GM12878 (cell line): ENCODE measurements around the gene PHYH. TPM values are rescaled to one million over a fixed set of nuclear protein-coding genes. Genes with fewer than 3 reads are reported as not detected.

Experiments used
- ATAC-seq: fragments of 200-7000 bp; cut with Tn5 transposase; 3 replicates; pipeline ENCODE4 v1.9.1; 2020; ENCODE audit warnings: mild to moderate bottlenecking, moderate library complexity
- BruUV-seq: library from RNA; stranded (reverse); fragments of 400-500 nt; replicated peaks from 2 replicates; lab custom pipeline; 2021; lab: Mats Ljungman, UMichigan
- CTCF ChIA-PET: fragments of 300-600 bp; sonication (Branson Sonifier 250); formaldehyde crosslinking; extraction: SDS; loops from one replicate; lab custom pipeline; 2021; ENCODE audit warnings: inconsistent platforms; lab: Yijun Ruan, JAX
- POLR2A ChIA-PET: fragments of 350-600 bp; formaldehyde crosslinking; extraction: SDS; loops from one replicate; lab custom pipeline; 2021; ENCODE audit warnings: inconsistent platforms; lab: Charles Lee
- RAD21 ChIA-PET: fragments of 300-600 bp; sonication (Branson Sonifier 250); formaldehyde crosslinking; loops from one replicate; lab custom pipeline; 2023; ENCODE audit warnings: antibody characterized with exemption; ENCODE audit not compliant: unreplicated experiment; lab: Charles Lee
- SMC1A ChIA-PET: fragments of 300-600 bp; sonication (Branson Sonifier 250); formaldehyde crosslinking; loops from one replicate; lab custom pipeline; 2023; ENCODE audit not compliant: unreplicated experiment, uncharacterized antibody; lab: Charles Lee
- DNase-seq: peaks from one replicate; pipeline ENCODE4 v3.0.0-alpha.2; 2011; ENCODE audit warnings: low read depth, low spot score
- FAIRE-seq: peaks from 3 replicates; lab custom pipeline; 2011; peaks lifted over from hg19 to GRCh38; lab: Jason Lieb, UNC
- H2AFZ ChIP-seq: 2 replicates; pipeline ENCODE4 v1.6.0; 2011; ENCODE audit warnings: low read depth, low read length, control low read depth; ENCODE audit not compliant: control insufficient read depth
- H3K27ac ChIP-seq: 2 replicates; pipeline ENCODE4 v1.5.1; 2011; ENCODE audit warnings: control low read depth; ENCODE audit not compliant: control insufficient read depth, insufficient read depth
- H3K27me3 ChIP-seq, 2 experiments: replicated peaks in 1 of 2; 2 replicates each; pipeline versions ENCODE4 v1.6.0 to v1.6.1; 2011; ENCODE audit warnings: low read length in 1 of 2; ENCODE audit not compliant: control insufficient read depth in 2 of 2, insufficient read depth in 2 of 2
- H3K36me3 ChIP-seq, 2 experiments: 2 replicates each; pipeline ENCODE4 v1.5.1; 2011; ENCODE audit warnings: low read length in 1 of 2; ENCODE audit not compliant: control insufficient read depth in 2 of 2, insufficient read depth in 2 of 2
- H3K4me1 ChIP-seq: 2 replicates; pipeline ENCODE4 v1.6.1; 2011; ENCODE audit warnings: mild to moderate bottlenecking, low read length, moderate library complexity, mixed read lengths; ENCODE audit not compliant: control insufficient read depth, insufficient read depth
- H3K4me2 ChIP-seq: 2 replicates; pipeline ENCODE4 v1.6.0; 2011; ENCODE audit warnings: control low read depth; ENCODE audit not compliant: control insufficient read depth, insufficient read depth
- H3K4me3 ChIP-seq: fragments of 200-600 bp; sonication (generic); 2 replicates; pipeline ENCODE4 v1.5.1; 2016
- H3K79me2 ChIP-seq: 2 replicates; pipeline ENCODE4 v1.6.0; 2011; ENCODE audit warnings: low read length; ENCODE audit not compliant: control insufficient read depth, insufficient read depth
- H3K9ac ChIP-seq: 2 replicates; pipeline ENCODE4 v1.8.0; 2011; ENCODE audit warnings: low read length, control low read depth, mixed read lengths; ENCODE audit not compliant: control insufficient read depth, insufficient read depth
- H3K9me3 ChIP-seq: replicated peaks from 3 replicates; pipeline ENCODE4 v1.5.1; 2011; ENCODE audit warnings: mild to moderate bottlenecking, low read length; ENCODE audit not compliant: control insufficient read depth, insufficient read depth
- H4K20me1 ChIP-seq: 2 replicates; pipeline ENCODE4 v1.6.0; 2011; ENCODE audit not compliant: control insufficient read depth, insufficient read depth
- BCL3 ChIP-seq: IDR thresholded peaks from 2 replicates; pipeline ENCODE4 v1.6.1; 2011; ENCODE audit warnings: borderline replicate concordance, low read depth, mild to moderate bottlenecking, moderate library complexity, low read length; ENCODE audit not compliant: insufficient read depth, poor library complexity, severe bottlenecking
- EED ChIP-seq: sonication (generic); IDR thresholded peaks from 2 replicates; pipeline ENCODE4 v1.6.1; 2016; ENCODE audit warnings: antibody characterized with exemption, low read depth
- ETV6 ChIP-seq, 2 experiments: fragments of 450-650 bp in 1 of 2; IDR thresholded peaks in 1 of 2; conservative IDR thresholded peaks in 1 of 2; 2 replicates each; pipeline ENCODE4 v1.6.1; 2014; ENCODE audit warnings: antibody characterized with exemption in 1 of 2, borderline replicate concordance in 1 of 2, low read depth in 1 of 2, mild to moderate bottlenecking in 1 of 2, moderate library complexity in 1 of 2
- GABPA ChIP-seq: IDR thresholded peaks from 2 replicates; pipeline ENCODE4 v1.6.1; 2014; ENCODE audit warnings: antibody characterized with exemption, low read depth, mild to moderate bottlenecking, inconsistent platforms
- HSF1 ChIP-seq: fragments of 150-350 bp; IDR thresholded peaks from 2 replicates; pipeline ENCODE4 v1.6.1; 2014; ENCODE audit warnings: mild to moderate bottlenecking, low read depth, low read length
- IKZF1 ChIP-seq: fragments of 450-650 bp; conservative IDR thresholded peaks from 2 replicates; pipeline ENCODE4 v1.6.1; 2017; ENCODE audit warnings: antibody characterized with exemption, mild to moderate bottlenecking
- MYC ChIP-seq: IDR thresholded peaks from 2 replicates; pipeline ENCODE4 v1.6.1; 2011; ENCODE audit warnings: mild to moderate bottlenecking, low read length, moderate library complexity, inconsistent platforms; ENCODE audit not compliant: insufficient read depth, insufficient replicate concordance, insufficient read length, severe bottlenecking
- NFIC ChIP-seq: IDR thresholded peaks from 2 replicates; pipeline ENCODE4 v1.6.1; 2012; ENCODE audit warnings: low read depth, mild to moderate bottlenecking, inconsistent platforms, low read length, moderate library complexity
- NFXL1 ChIP-seq: fragments of 450-650 bp; IDR thresholded peaks from 2 replicates; pipeline ENCODE4 v1.6.1; 2017; ENCODE audit warnings: antibody characterized with exemption, mild to moderate bottlenecking, borderline replicate concordance
- POLR2AphosphoS5 ChIP-seq: IDR thresholded peaks from 2 replicates; pipeline ENCODE4 v1.6.1; 2011; ENCODE audit warnings: mild to moderate bottlenecking, low read length, inconsistent platforms
- RB1 ChIP-seq: fragments of 450-650 bp; formaldehyde crosslinking; IDR thresholded peaks from 2 replicates; pipeline ENCODE4 v1.6.1; 2017; ENCODE audit warnings: mild to moderate bottlenecking, borderline replicate concordance
- RBBP5 ChIP-seq: fragments of 200-600 bp; sonication (generic); conservative IDR thresholded peaks from 2 replicates; pipeline ENCODE4 v1.6.1; 2016
- RCOR1 ChIP-seq: conservative IDR thresholded peaks from 2 replicates; pipeline ENCODE4 v1.6.1; 2012; ENCODE audit warnings: low read depth, low read length, improper control_type of control experiment
- YBX1 ChIP-seq: fragments of 450-650 bp; IDR thresholded peaks from 2 replicates; pipeline ENCODE4 v1.6.1; 2016; ENCODE audit warnings: antibody characterized with exemption
- ZBTB11 ChIP-seq: fragments of 450-650 bp; formaldehyde crosslinking; IDR thresholded peaks from 2 replicates; pipeline ENCODE4 v1.5.0; 2022; ENCODE audit warnings: mild to moderate bottlenecking, missing genetic modification characterization
- WGBS: methylation state at CpG from one replicate; pipeline ENCODE4 v1.1.6; 2016; ENCODE audit warnings: low lambda C conversion rate; ENCODE audit not compliant: insufficient replicate concordance, insufficient coverage; ENCODE audit errors: missing lambda C conversion rate; 5-methylcytosine and 5-hydroxymethylcytosine counted together
- in situ Hi-C: fragments of 300-500 bp; cut with MboI; formaldehyde crosslinking; loops from 9 replicates; pipeline ENCODE4 v1.14.3; 2018; ENCODE audit warnings: mixed read lengths
- intact Hi-C: fragments of 100-400 bp; cut with micrococcal nuclease; formaldehyde crosslinking; loops from one replicate; pipeline ENCODE4 v1.14.2; 2022; ENCODE audit not compliant: unreplicated experiment
- polyA plus RNA-seq, 11 experiments: library from polyadenylated mRNA; depleted of rRNA in 4 of 11; unstranded in 6 of 11; stranded (reverse) in 5 of 11; fragments of >200 nt; fragmentation: Nextera tagmentation in 4 of 11; fragmentation: Illumina TruSeq in 1 of 11; extraction: Ambion mirVana in 4 of 11; extraction: Trizol in 1 of 11; gene quantifications; 1 replicate in 1 of 11; 2 replicates in 10 of 11; pipeline versions ENCODE4 v1.2.1 to v1.2.3, GENCODE V29; 2011 to 2016; ENCODE audit warnings: inconsistent platforms in 2 of 11, missing spikeins in 2 of 11, low read depth in 1 of 11
- total RNA-seq, 4 experiments: library from RNA; depleted of rRNA in 3 of 4; stranded (reverse); fragments of >200 nt in 3 of 4; fragmentation: Illumina TruSeq in 1 of 4; extraction: Trizol in 1 of 4; gene quantifications; 2 replicates each; pipeline versions ENCODE4 v1.2.1 to v1.2.3, GENCODE V29; 2013 to 2021

PHYH gene
- total and polyA plus RNA-seq, 10 of the 15 experiments (the other 5 are each of a cell fraction or from before 2014, with no cell fraction given) = 3.2 to 10.3 (median 5.0) TPM

- RAD21 ChIA-PET = no interaction called here
- Histone ChIP-seq H4K20me1 (no peaks in the 10 kb centered on the region), H3K27ac (no peak overlapping the region), H3K9ac (no peak overlapping the region)
- DNase-seq = no peak
- no peak for FAIRE-seq
- no TSS peak for BruUV-seq
- TF ChIP-seq NFXL1 (no peak), IKZF1 (no peak), RCOR1 (no peak), GABPA (no peak), ETV6 (conservative IDR thresholded peaks at IDR 0.05 in 1 of 2, IDR thresholded peaks at IDR 0.05 in 1 of 2; ENCODE audit: borderline replicate concordance in 1 of 2, low read depth in 1 of 2) (no peak), YBX1 (no peak), MYC (no peak), EED (no peak), ZBTB11 (no peak), POLR2AphosphoS5 (no peak), RBBP5 (no peak), RB1 (no peak), HSF1 (no peak), BCL3 (no peak), NFIC (no peak)
- TF ChIP-seq, all 136 proteins: peak for 0
- H3K9me3 ChIP-seq = no peaks in the 10 kb centered on the region
- intact Hi-C loops = no loop called here
- ChIA-PET CTCF (interaction anchor here (4.9 kb wide), 1 partner anchor 34 kb away, joined by 22 read pairs; no protein-coding TSS in a partner anchor), POLR2A (no interaction called here), SMC1A (no interaction called here)
- H3K4me2 ChIP-seq = no peak overlapping the region
- H3K27me3 ChIP-seq = no peaks in the 10 kb centered on the region; a peak in 1 of 4 replicates
- no peak for ATAC-seq
- in situ Hi-C loops = no loop called here
- peaks cover 4% of the 10 kb centered on the region; the same call in 1 of the 2 replicates for H3K4me1 ChIP-seq
- WGBS = 16% methylated on average over 3 of the region's 3 CpGs
- no peak overlapping the region for H3K4me3 ChIP-seq
- no peaks in the 10 kb centered on the region for H3K79me2 ChIP-seq
- no peak overlapping the region for H2AFZ ChIP-seq
- H3K36me3 ChIP-seq = no peaks in the 10 kb centered on the region
Observed at GRCh38 chr10:13268841-13269240, 31.0 kb downstream of the PHYH start.
